ENCODE data around the gene SLC17A7. TPM values are rescaled to one million over a fixed set of nuclear protein-coding genes. Genes with fewer than 3 reads are reported as not detected.

Gene SLC17A7
- total RNA-seq, 2 donors from 2014 or later = 0.40 TPM; not detected in 1

GRCh38 chr19:49403404-49404187 is 37.7 kb downstream of the SLC17A7 start:
- H3K36me3 Mint-ChIP-seq (ENCODE audit: low read depth) = no peaks in the 10 kb centered on the region
- no peaks in the 10 kb centered on the region for H3K27me3 Mint-ChIP-seq
- peaks cover 17% of the 10 kb centered on the region for H3K4me1 Mint-ChIP-seq
- no peak overlapping the region for H3K27ac Mint-ChIP-seq
- no peak for ATAC-seq (replicated peaks)
- H3K9me3 Mint-ChIP-seq = no peaks in the 10 kb centered on the region
- no peak overlapping the region for H3K4me3 Mint-ChIP-seq

DNA sequence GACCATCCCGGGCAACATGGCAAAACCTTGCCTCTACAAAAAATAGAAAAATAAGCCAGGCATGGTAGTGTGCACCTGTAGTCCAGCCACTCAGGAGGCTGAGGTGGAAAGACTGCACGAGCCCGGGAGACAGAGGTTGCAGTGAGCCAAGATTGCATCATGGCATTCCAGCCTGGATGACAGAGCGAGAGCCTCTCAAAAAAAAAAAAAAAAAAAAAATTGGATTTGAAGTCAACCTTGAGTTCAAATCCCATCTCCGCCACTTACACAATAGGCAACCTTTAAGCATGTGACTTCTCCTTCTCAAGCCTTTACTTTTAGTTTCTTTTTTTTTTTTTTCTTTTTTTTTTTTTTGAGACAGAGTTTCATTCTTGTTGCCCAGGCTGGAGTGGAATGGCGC is 41.3 kb downstream of the SLC17A7 start:
- no peaks in the 10 kb centered on the region for H3K27me3 Mint-ChIP-seq
- no peaks in the 10 kb centered on the region for H3K36me3 Mint-ChIP-seq (ENCODE audit: low read depth)
- no peaks in the 10 kb centered on the region for H3K9me3 Mint-ChIP-seq
- H3K4me1 Mint-ChIP-seq = peaks cover 13% of the 10 kb centered on the region
- no peak for ATAC-seq (replicated peaks)
- no peak overlapping the region for H3K27ac Mint-ChIP-seq
- H3K4me3 Mint-ChIP-seq = no peak overlapping the region

DNA sequence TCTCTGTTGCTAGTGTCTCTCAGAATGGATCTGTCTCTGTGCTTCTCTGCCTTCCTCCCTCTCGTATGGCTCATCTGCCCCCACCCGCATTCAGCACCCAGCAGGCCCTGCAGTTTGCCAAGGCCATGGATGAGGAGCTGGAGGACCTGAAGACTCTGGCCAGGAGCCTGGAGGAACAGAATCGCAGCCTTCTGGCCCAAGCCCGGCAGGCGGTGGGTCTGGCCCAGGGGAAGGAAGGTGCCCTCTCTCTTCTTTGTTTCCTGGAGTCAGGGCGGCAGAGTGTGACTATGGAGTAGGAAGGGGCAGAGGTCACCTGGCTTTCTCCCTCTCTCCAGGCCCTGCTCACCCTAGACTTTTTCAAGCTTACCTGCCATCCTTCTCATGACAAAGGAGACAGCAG is 42.4 kb downstream of the SLC17A7 start:
- H3K4me1 Mint-ChIP-seq = peaks cover 13% of the 10 kb centered on the region

DNA sequence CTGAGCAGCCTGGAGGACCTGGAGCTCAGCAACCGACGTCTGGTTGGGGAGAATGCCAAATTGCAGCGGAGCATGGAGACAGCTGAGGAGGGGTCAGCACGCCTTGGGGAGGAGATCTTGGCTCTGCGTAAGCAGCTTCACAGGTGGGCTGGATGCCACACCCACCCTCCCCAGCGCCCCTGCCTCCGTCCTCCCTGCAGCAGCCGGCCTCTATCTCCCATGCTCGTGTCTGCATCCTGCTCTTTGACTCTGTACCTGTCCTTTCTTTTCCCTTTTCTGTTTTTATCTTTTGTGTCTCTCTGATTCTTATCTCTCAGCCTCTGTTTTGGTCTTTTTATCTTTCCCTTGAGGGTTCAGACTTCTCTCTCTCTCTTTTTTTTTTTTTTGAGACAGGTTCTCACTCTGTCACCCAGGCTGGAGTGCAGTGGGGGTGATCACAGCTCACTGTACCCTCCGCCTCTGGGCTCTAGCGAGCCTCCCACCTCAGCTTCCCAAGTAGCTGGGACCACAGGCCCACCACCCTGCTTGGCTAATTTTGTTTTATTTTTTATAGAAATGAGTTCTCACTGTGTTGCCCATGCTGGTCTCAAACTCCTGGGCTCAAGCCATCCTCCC is 43.2 kb downstream of the SLC17A7 start:
- Mint-ChIP-seq H3K36me3 (ENCODE audit: low read depth) (no peaks in the 10 kb centered on the region), H3K27ac (peak overlapping the region; percentile 2), H3K4me1 (peaks cover 13% of the 10 kb centered on the region), H3K27me3 (no peaks in the 10 kb centered on the region), H3K9me3 (no peaks in the 10 kb centered on the region), H3K4me3 (no peak overlapping the region)
- no peak for ATAC-seq (replicated peaks)

More for the DNA sequence above, 42.4 kb downstream of the SLC17A7 start:
- no peaks in the 10 kb centered on the region for H3K9me3 Mint-ChIP-seq
- no peaks in the 10 kb centered on the region for H3K27me3 Mint-ChIP-seq
- H3K27ac Mint-ChIP-seq = peak overlapping the region; percentile 2
- no peak for ATAC-seq (replicated peaks)
- no peak overlapping the region for H3K4me3 Mint-ChIP-seq
- no peaks in the 10 kb centered on the region for H3K36me3 Mint-ChIP-seq (ENCODE audit: low read depth)

DNA sequence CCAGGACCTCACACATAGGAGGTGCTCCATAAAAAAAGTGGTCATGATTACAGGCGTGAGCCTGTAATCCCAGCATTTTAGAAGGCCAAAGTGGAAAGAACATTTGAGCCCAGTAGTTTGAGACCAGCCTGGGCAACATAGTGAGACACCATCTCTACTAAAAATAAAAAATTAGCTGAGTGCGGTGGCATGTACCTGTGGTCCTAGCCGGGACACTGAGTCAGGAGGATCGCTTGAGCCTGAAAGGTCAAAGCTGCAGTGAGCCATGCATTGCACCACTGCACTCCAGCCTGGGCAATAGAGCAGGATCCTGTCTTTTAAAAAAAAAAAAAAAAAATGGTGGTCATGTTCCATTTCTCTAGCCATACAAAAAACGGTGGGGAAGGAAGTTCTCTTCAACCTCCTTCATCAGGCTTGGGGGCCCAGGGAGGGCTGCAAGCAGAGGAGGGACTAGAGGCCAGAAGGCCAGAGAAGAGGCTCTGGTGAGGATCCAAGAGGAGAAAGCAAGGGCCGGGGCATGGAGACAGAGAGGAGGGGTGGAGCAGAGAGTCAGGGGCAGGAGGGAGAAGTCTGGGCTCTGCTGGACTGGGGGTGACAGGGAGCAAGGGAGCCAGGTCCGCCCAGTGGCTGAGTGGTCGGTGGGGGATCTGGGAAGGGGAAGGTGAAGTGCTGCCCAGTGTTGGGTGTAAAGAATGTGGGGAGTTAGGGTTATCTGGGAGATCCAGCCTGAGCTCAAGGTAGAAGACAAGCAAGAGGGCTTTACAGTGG is 44.4 kb downstream of the SLC17A7 start:
- Mint-ChIP-seq H3K4me3 (no peak overlapping the region), H3K9me3 (no peaks in the 10 kb centered on the region), H3K4me1 (peaks cover 17% of the 10 kb centered on the region), H3K36me3 (ENCODE audit: low read depth) (no peaks in the 10 kb centered on the region), H3K27me3 (no peaks in the 10 kb centered on the region), H3K27ac (no peak overlapping the region)
- no peak for ATAC-seq (replicated peaks)

DNA sequence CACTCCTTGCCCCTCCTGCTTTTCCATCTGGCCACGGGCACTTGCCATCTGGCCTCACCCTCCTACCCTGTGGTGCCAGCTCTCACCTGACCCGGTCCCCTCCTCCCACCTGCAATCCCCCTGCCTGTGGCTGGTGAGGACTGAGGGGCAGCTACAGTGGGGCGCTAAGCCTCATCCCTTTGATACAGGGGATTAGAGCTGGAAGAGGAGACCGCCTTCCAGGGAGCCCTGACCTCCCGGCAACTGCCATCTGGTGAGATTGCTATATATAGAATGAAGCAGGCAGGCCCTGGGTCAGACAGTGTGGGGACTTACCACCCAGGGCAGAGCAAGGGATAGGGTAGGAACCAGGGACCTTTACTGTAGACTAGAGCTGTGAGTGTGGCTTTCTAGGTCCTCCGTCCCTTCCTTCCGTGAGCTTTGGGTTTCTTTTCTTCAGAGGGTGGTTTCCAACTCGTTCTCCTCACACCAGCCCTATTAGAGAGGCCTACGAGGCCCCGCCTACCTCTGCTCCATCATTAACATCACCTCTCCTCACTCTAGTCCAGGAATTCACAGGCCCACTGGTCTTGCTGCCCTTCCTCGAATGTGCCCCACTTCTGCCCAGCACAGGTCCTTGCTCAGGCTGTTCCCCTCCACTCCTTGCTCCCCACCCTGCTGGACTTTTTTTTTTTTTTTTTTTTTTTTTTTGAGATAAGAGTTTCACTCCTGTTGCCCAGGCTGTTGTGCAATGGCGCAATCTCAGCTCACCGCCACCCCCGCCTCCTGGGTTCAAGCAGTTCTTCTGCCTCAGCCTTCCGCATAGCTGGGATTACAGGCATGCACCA is 45.5 kb downstream of the SLC17A7 start:
- H3K4me1 Mint-ChIP-seq = peaks cover 19% of the 10 kb centered on the region
- ATAC-seq (replicated peaks) = no peak
- no peaks in the 10 kb centered on the region for H3K9me3 Mint-ChIP-seq
- no peaks in the 10 kb centered on the region for H3K36me3 Mint-ChIP-seq (ENCODE audit: low read depth)
- no peaks in the 10 kb centered on the region for H3K27me3 Mint-ChIP-seq
- H3K27ac Mint-ChIP-seq = peak overlapping the region; percentile 17
- no peak overlapping the region for H3K4me3 Mint-ChIP-seq

- H3K9me3 Mint-ChIP-seq = no peaks in the 10 kb centered on the region
- no peaks in the 10 kb centered on the region for H3K27me3 Mint-ChIP-seq
- H3K36me3 Mint-ChIP-seq (ENCODE audit: low read depth) = no peaks in the 10 kb centered on the region
- H3K27ac Mint-ChIP-seq = no peak overlapping the region
- ATAC-seq (replicated peaks) = no peak
- H3K4me3 Mint-ChIP-seq = no peak overlapping the region
- peaks cover 18% of the 10 kb centered on the region for H3K4me1 Mint-ChIP-seq
Observed at GRCh38 chr19:49393881-49394280, 47.4 kb downstream of the SLC17A7 start.

GRCh38 chr19:49391581-49392399 is 49.5 kb downstream of the SLC17A7 start:
- H3K9me3 Mint-ChIP-seq = no peaks in the 10 kb centered on the region
- no peak overlapping the region for H3K4me3 Mint-ChIP-seq
- ATAC-seq (replicated peaks) = peak; percentile 97
- no peaks in the 10 kb centered on the region for H3K27me3 Mint-ChIP-seq
- no peaks in the 10 kb centered on the region for H3K36me3 Mint-ChIP-seq (ENCODE audit: low read depth)
- H3K4me1 Mint-ChIP-seq = peaks cover 6% of the 10 kb centered on the region
- H3K27ac Mint-ChIP-seq = no peak overlapping the region

- peaks cover 6% of the 10 kb centered on the region for H3K4me1 Mint-ChIP-seq
- no peaks in the 10 kb centered on the region for H3K9me3 Mint-ChIP-seq
- H3K27ac Mint-ChIP-seq = no peak overlapping the region
- H3K36me3 Mint-ChIP-seq (ENCODE audit: low read depth) = no peaks in the 10 kb centered on the region
- no peak for ATAC-seq (replicated peaks)
- H3K4me3 Mint-ChIP-seq = no peak overlapping the region
- H3K27me3 Mint-ChIP-seq = no peaks in the 10 kb centered on the region
Observed at GRCh38 chr19:49390929-49391359, 50.4 kb downstream of the SLC17A7 start.

GRCh38 chr19:49390131-49390928 is 51.0 kb downstream of the SLC17A7 start:
- H3K4me3 Mint-ChIP-seq = no peak overlapping the region
- no peak for ATAC-seq (replicated peaks)
- no peaks in the 10 kb centered on the region for H3K9me3 Mint-ChIP-seq
- no peaks in the 10 kb centered on the region for H3K36me3 Mint-ChIP-seq (ENCODE audit: low read depth)
- peaks cover 6% of the 10 kb centered on the region for H3K4me1 Mint-ChIP-seq
- no peak overlapping the region for H3K27ac Mint-ChIP-seq
- H3K27me3 Mint-ChIP-seq = no peaks in the 10 kb centered on the region

GRCh38 chr19:49389406-49389805 is 51.9 kb downstream of the SLC17A7 start:
- no peak for ATAC-seq (replicated peaks)
- Mint-ChIP-seq H3K4me3 (no peak overlapping the region), H3K36me3 (ENCODE audit: low read depth) (no peaks in the 10 kb centered on the region), H3K9me3 (no peaks in the 10 kb centered on the region), H3K27me3 (no peaks in the 10 kb centered on the region), H3K4me1 (peaks cover 6% of the 10 kb centered on the region), H3K27ac (no peak overlapping the region)

- H3K27ac Mint-ChIP-seq = no peak within 1 kb of the TSS
- no peaks in the 10 kb centered on the region for H3K27me3 Mint-ChIP-seq
- H3K9me3 Mint-ChIP-seq = no peaks in the 10 kb centered on the region
- peaks cover 6% of the 10 kb centered on the region for H3K4me1 Mint-ChIP-seq
- H3K4me3 Mint-ChIP-seq = peak within 1 kb of the TSS; percentile 53
- no peaks in the 10 kb centered on the region for H3K36me3 Mint-ChIP-seq (ENCODE audit: low read depth)
- ATAC-seq (replicated peaks) = peak; percentile 52
Observed at GRCh38 chr19:49387936-49388372, 53.4 kb downstream of the SLC17A7 start, which contains the start of gene KASH5. Gene KASH5 (plus strand): TSS chr19:49388249. CDS start chr19:49390884, 2,635 bp downstream.

DNA sequence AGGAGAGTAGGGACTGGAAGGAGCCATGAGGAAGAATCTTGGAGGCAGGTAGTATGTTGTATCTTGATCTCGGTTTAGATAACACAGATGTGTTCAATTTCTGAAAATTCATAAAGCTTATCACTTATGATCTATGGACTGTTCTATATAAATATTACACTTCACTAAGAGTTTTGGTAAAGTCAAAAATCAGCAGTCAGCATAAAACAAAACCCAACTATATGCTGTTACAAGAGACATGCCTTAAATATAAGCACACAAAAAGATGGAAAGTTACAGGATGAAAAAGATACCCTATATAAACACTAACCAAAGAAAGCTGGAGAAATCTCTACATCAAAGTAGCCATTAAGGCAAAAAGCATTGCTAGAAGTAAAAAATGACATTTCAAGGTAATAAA is 57.7 kb downstream of the SLC17A7 start:
- no peak overlapping the region for H3K4me3 Mint-ChIP-seq
- H3K4me1 Mint-ChIP-seq = no peaks in the 10 kb centered on the region
- H3K9me3 Mint-ChIP-seq = no peaks in the 10 kb centered on the region
- no peaks in the 10 kb centered on the region for H3K36me3 Mint-ChIP-seq (ENCODE audit: low read depth)
- ATAC-seq (replicated peaks) = no peak
- no peaks in the 10 kb centered on the region for H3K27me3 Mint-ChIP-seq
- no peak overlapping the region for H3K27ac Mint-ChIP-seq
